H54 (cell line): ENCODE results near the gene CCDC38.

Experiments used
- DNase-seq: peaks from one replicate; pipeline ENCODE4 v3.0.0; 2011; ENCODE audit warnings: low spot score, mixed read lengths; ENCODE audit not compliant: insufficient read length
- FAIRE-seq: peaks from 3 replicates; lab custom pipeline; 2011; peaks lifted over from hg19 to GRCh38; lab: Jason Lieb, UNC
- POLR2A ChIP-seq: IDR thresholded peaks from 2 replicates; pipeline ENCODE4 v1.6.1; 2011; ENCODE audit warnings: low read depth, mild to moderate bottlenecking, low read length

The CCDC38 gene

GRCh38 chr12:95884998-95885397 is 57.4 kb downstream of the CCDC38 start:
- FAIRE-seq (no peak), DNase-seq (no peak)
- TF ChIP-seq POLR2A = no peak

GRCh38 chr12:95882873-95883272 is 59.5 kb downstream of the CCDC38 start:
- DNase-seq (no peak), FAIRE-seq (no peak)
- no peak for TF ChIP-seq POLR2A

- DNase-seq (no peak), FAIRE-seq (no peak)
- TF ChIP-seq POLR2A = no peak
Measured at GRCh38 chr12:95882080-95882479, 60.3 kb downstream of the CCDC38 start.

DNA sequence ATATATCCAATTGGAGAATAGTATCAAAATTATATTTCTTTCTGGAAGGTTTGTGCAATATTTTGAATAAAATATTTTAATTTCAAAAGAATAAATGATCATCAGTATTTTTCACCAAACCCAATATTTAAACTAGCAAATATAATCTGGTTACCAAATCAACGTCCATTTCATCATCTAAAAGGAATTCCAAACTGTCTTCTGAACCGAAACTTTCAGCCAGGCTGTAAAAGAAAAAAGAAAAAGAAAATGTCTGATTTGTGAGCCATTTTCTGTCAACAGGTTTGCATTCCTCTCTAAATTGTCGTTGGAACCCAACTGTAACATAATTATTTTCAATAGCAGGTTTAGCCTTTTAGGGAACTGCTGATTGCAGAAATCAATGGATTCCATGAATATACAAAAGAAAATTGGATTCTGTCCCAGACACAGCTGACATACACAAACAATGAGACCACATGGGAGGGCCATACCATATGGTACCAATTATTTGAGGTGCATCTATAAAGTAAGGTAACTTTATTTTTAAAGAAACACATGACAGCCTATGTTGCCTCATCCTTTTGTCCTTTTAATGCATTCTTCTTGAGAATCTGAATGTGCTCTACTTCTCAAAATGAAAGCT is 61.0 kb downstream of the CCDC38 start:
- FAIRE-seq (peak; percentile 6), DNase-seq (no peak)
- no peak for TF ChIP-seq POLR2A

- TF ChIP-seq POLR2A = no peak
- FAIRE-seq = no peak
Measured at GRCh38 chr12:95880895-95881294, 61.5 kb downstream of the CCDC38 start.

DNA sequence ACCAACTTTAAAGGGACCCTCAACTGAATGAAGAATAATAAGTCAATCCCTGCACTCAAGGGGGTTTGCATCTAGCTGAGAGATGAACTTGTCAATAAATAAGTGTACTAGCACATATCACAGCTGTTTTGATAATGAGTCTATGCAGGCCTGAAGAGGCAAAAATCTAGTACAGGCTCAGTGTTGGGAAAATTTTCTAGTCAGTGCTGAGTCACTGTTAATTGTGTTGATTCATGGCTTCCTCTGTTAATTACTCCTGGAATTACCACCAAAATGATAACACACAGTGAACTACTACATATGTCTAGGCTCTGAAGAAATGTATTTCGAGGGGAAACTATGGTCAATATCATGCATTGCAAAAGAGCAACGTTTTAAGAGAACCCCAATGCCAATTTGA is 64.8 kb downstream of the CCDC38 start:
- no peak for TF ChIP-seq POLR2A
- FAIRE-seq (peak; percentile 61), DNase-seq (no peak)

More at GRCh38 chr12:95880895-95881294, 61.5 kb downstream of the CCDC38 start:
- no peak for DNase-seq

GRCh38 chr12:95874452-95874851 is 68.0 kb downstream of the CCDC38 start:
- DNase-seq (no peak), FAIRE-seq (no peak)
- TF ChIP-seq POLR2A = no peak

DNA sequence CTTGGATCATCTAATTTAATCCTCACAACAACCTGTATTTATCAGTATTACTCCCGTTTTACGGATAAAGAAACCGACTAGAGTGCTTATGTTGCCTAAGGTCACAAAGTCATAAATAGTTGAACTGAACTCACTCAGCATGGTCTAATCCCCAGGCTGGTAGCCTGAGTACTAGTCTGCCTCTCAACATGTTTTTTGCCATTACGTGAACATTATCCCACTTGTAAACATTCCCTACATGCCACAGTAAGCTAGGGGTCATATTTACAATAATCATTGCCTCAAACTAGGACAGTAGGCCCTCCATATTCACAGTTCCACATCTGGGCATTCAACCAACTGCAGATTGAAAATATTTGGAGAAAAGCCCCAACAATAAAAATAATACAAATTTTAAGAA is 71.5 kb downstream of the CCDC38 start:
- FAIRE-seq (no peak), DNase-seq (no peak)
- no peak for TF ChIP-seq POLR2A

- no peak for DNase-seq
- peak; percentile 6 for FAIRE-seq
- TF ChIP-seq POLR2A = no peak
Measured at GRCh38 chr12:95863337-95863736, 79.1 kb downstream of the CCDC38 start.

DNA sequence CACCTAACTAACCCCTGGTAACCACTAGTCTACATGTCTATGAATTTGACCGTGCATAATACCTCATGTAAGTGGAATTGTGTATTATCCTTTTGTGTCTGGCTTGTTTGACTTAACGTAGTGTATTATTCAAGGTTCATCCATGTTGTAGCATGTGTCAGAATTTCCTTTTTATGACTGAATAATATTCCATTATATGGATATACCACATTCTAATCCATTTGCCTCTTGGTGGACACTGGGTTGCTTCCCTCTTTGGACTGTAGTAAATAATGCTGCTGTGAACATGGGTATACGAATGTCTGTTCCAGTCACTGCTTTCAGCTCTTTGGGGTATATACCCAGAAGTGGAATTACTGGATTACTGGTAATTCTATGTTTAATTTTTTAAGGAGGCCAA is 80.4 kb downstream of the CCDC38 start:
- FAIRE-seq = no peak
- TF ChIP-seq POLR2A = no peak
- no peak for DNase-seq

DNA sequence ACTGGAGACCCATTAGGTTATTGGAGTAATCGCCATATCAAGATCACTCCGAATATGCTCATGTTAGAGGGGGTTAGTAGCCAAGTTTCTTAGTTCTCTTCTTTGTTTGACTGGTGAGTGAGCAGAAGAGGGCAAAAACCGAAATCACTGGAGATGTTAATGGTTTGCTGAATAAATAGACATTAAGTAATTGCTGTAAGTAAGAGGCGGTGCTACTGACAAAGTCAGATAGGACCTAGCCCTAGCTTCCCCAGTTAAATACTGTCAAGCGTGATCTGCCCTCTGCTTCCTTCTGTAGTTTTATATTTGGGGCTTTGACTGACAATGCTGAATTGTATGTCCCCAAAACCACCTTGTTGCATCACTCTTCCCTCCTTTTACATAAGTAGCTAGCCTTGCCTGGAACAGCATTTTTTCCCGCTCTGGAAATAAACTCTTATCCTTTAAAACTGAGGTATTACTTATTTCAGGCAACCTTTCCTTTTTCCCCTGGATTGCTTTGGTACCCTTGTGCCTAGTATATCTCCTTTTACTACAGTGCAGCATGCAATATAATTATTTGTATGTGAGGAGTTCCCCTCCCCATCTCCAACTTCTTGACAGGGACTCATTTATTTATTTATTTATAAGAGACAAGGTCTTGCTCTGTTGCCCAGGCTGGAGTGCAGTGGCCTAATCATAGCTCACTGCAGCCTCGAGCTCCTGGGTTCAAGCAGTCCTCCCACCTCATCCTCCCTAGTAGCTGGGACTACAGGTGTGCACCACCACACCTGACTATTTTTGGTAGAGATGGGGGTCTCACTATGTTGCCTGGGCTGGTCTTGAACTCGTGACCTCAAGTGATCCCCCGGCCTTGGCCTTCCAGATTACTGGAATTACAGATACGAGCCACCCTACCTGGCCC is 82.2 kb downstream of the CCDC38 start:
- DNase-seq = no peak
- no peak for TF ChIP-seq POLR2A
- peak; percentile 60 for FAIRE-seq

- no peak for TF ChIP-seq POLR2A
- DNase-seq (no peak), FAIRE-seq (peak; percentile 53)
Measured at GRCh38 chr12:95859344-95859816, 83.0 kb downstream of the CCDC38 start.

GRCh38 chr12:95858451-95859343 is 83.7 kb downstream of the CCDC38 start, which contains the start of gene SNRPF:
TSS of gene SNRPF (plus strand) at chr12:95858952. CDS start at chr12:95859074, 122 bp downstream.
- DNase-seq (peak; percentile 95), FAIRE-seq (peak; percentile 98)
- TF ChIP-seq POLR2A = peak; percentile 59

DNA sequence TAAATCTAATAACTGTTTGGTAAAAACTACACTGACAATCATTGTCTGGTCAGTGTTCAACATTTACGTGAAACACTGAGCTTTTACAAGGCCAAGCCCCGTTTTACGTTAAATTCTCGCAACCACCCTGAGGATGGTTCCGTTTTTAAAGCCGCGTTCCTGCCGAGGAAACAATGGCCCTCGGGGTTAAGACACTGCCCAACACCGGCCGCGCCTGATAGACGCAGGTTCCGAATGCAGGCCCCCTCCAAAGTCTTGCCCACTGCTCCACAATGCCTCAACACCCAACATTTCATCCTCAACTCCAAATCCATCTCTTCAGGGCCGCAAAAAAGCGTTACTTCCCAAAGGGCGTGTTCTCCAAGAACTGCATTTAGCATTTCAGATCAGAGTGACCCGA is 84.6 kb downstream of the CCDC38 start:
- FAIRE-seq = no peak
- DNase-seq = no peak
- TF ChIP-seq POLR2A = no peak
